Adrenal gland (tissue), 5 donors: ENCODE data around the gene ZBTB34.

ENCODE experiments used
- CTCF ChIP-seq, 6 experiments: fragments of 450-650 bp in 4 of 6; fragments of 200-600 bp in 2 of 6; sonication (generic) in 1 of 6; IDR thresholded peaks; 1 replicate in 5 of 6; 2 replicates in 1 of 6; pipeline versions ENCODE4 v1.5.1 to v1.8.0; 2016 to 2021; ENCODE audit warnings: antibody characterized with exemption in 6 of 6, mild to moderate bottlenecking in 2 of 6, moderate library complexity in 1 of 6
- POLR2A ChIP-seq, 2 donors: fragments of 450-650 bp; IDR thresholded peaks; one replicate each; pipeline ENCODE4 v1.6.1; 2017; ENCODE audit warnings: antibody characterized with exemption in 2 of 2, mild to moderate bottlenecking in 2 of 2, moderate library complexity in 1 of 2
- donor health status: DM: no; HTN: no; CAD: no.

DNA sequence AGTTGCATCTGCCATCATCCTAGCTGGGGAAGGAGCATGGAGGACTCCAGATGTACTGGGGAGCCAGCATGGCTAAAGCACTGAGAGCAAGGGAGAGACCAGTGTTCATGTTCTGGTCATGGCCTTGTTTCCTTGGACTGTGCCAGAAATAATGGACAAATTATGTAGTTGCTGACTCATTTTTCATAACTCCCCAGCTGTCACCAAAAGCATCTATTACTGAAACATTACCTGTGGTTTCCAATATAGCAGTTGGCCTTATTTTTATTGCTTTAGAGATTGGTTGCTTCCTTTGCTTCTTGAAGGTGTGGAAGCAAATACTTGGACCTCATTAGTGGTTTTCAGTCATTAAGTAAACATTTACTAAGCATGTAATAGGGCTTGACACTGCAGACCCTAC lies 65.4 kb downstream of the ZBTB34 start:
- TF ChIP-seq POLR2A (IDR thresholded peaks at IDR 0.05) = no peak
- TF ChIP-seq CTCF (IDR thresholded peaks at IDR 0.05) = no peak
